ENCODE measurements around the gene GNB4.

DNA sequence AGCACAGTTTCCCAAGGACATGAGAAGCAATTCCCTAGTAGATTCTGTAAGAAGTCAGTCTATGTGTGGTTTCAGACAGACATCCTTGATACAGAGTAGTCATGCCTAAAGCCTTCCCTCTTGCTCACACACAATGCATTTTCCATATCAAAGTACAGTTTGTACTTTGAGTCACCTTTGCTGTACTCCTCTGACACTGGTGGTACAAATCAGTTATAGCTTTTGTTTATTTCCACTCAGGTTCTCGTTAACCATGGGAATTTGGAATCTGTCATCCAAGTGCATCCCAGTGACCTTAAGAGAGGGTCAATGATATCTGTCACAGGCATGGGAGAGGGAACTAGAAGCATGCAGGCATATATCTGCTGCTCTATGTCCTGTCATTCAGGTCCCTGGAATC lies 3.6 kb upstream of the GNB4 start:
- TF ChIP-seq SPI1 (IDR thresholded peaks at IDR 0.05; ENCODE audit: low read depth, low read length), result no peak
- TF ChIP-seq POU2F2 (IDR thresholded peaks at IDR 0.05; ENCODE audit: low read depth, low read length), result no peak
- no peak for TF ChIP-seq POLR2A (IDR thresholded peaks at IDR 0.05; ENCODE audit: low read depth, low read length)
- no peak for TF ChIP-seq POLR2AphosphoS5 (IDR thresholded peaks at IDR 0.05; ENCODE audit: low read depth, low read length)
- TF ChIP-seq TAF1 (IDR thresholded peaks at IDR 0.05; ENCODE audit: low read depth, low read length), result no peak
